Skeletal muscle satellite cell (primary cell): ENCODE data around the gene MIDN.

ENCODE experiments used
- H3K27me3 ChIP-seq: 2 replicates; pipeline ENCODE4 v1.7.0; 2013; ENCODE audit warnings: low read length; ENCODE audit not compliant: control insufficient read depth, insufficient read depth
- H3K36me3 ChIP-seq: 2 replicates; pipeline ENCODE4 v1.7.0; 2013; ENCODE audit warnings: mild to moderate bottlenecking, control low read depth, low read length; ENCODE audit not compliant: insufficient read depth
- H3K4me1 ChIP-seq: 2 replicates; pipeline ENCODE4 v1.7.0; 2013; ENCODE audit warnings: low read length; ENCODE audit not compliant: control insufficient read depth, insufficient read depth
- H3K4me2 ChIP-seq: 2 replicates; pipeline ENCODE4 v1.7.0; 2013; ENCODE audit warnings: mild to moderate bottlenecking, low read length
- H3K4me3 ChIP-seq: 2 replicates; pipeline ENCODE4 v1.7.0; 2013; ENCODE audit warnings: low read length
- H3K9ac ChIP-seq: 2 replicates; pipeline ENCODE4 v1.7.0; 2013; ENCODE audit warnings: mild to moderate bottlenecking, low read depth, low read length, moderate library complexity
- H3K9me3 ChIP-seq: replicated peaks from 2 replicates; pipeline ENCODE4 v1.7.0; 2013; ENCODE audit warnings: mild to moderate bottlenecking, control low read depth, low read length

The MIDN gene

DNA sequence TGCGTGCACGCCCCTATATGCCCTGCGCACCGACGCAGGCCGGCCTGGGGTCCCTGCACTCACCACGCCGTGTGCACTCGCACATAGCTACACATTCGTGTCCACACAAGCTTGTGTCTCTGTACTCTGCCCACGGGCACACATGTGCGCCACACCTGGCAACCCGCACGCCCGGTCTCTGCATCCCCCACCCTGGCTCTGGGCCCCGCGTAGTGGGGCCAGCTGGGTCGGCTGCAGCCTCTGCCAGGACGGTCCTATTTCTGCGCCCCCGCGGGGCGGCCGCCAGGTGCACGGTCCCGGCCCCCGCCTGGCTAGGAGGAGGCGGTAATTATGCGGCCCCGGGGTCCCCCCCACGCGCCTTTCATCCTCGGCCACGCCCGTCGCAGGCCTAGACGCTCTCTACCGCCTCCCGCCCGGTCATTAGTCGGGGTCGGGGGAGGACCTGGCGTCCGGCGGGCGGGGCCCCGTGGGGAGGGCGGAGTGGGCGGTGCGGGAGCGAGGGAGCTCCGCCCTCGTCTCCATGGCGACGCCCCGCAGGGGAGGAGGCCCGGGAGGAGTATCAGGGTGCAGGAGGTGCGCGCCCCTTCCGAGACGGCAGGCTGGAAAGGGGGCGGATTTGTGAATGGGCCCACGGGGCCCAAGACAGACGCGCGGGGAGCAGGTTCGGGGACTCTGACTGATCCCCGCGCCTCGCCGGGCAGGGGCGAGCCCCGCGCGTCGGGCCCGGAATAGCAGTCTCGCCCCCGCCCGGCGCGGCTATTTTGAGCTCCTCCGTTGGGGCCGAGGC, 17.9 kb downstream of the MIDN start:
- Histone ChIP-seq H3K36me3 (peaks cover 7% of the 10 kb centered on the region), H3K27me3 (no peaks in the 10 kb centered on the region), H3K9ac (peak overlapping the region; percentile 80), H3K4me3 (peak overlapping the region; percentile 77), H3K9me3 (no peaks in the 10 kb centered on the region), H3K4me2 (peak overlapping the region; percentile 96), H3K4me1 (peaks cover 78% of the 10 kb centered on the region)

- H3K4me3 ChIP-seq, result peak overlapping the region; percentile 77
- no peaks in the 10 kb centered on the region for H3K27me3 ChIP-seq
- no peaks in the 10 kb centered on the region for H3K9me3 ChIP-seq
- peaks cover 78% of the 10 kb centered on the region for H3K4me1 ChIP-seq
- peak overlapping the region; percentile 80 for H3K9ac ChIP-seq
- peaks cover 13% of the 10 kb centered on the region for H3K36me3 ChIP-seq
- H3K4me2 ChIP-seq, result peak overlapping the region; percentile 96
Measured at GRCh38 chr19:1266916-1267476, 18.6 kb downstream of the MIDN start.

- H3K9me3 ChIP-seq, result no peaks in the 10 kb centered on the region
- H3K4me2 ChIP-seq, result peak overlapping the region; percentile 96
- peaks cover 20% of the 10 kb centered on the region for H3K36me3 ChIP-seq
- peak overlapping the region; percentile 80 for H3K9ac ChIP-seq
- H3K4me1 ChIP-seq, result peaks cover 77% of the 10 kb centered on the region
- no peaks in the 10 kb centered on the region for H3K27me3 ChIP-seq
- H3K4me3 ChIP-seq, result peak overlapping the region; percentile 77
Measured at GRCh38 chr19:1267477-1268225, 19.3 kb downstream of the MIDN start.

DNA sequence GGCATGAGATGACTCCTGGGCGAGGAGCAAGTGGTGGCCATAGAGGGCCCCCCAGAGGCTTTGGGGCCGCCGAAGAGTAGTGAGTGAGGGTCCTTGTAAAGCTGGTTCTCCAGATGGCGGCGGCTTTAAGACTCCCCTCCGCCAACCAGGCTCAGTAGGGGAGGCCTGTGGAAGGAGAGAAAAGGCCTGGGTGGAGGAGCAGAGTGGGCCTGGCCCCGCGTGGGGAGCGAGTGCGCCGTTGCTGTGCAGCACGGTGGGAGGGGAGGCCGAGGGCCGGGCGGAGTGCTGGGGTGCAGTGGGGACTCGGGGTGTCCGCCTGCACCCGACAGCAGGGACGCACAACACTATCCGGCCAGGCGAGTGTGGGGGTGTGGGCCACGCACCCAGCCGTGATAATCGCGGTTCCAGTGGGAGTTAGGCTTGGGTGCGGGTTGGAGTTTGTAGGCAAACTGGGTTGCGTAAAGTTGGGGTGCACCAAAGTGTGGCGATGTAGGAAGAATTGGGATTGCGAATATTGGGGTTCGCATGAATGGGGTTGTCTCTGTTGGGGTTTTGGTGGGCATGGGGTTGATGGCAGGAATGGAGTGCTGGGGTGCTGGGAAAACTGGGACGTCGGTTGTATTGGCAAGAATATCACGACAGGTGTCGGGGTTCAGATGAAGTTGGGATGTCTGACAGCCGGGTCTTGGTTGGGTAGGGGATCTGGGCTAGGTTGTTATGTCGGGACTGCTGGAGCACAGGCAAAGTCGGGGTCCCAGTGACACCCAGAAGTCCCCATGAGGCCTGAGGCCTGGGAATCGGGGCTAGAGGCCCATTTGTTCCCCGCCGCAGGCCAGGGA, 20.1 kb downstream of the MIDN start:
- peak overlapping the region; percentile 96 for H3K4me2 ChIP-seq
- peak overlapping the region; percentile 43 for H3K9ac ChIP-seq
- H3K9me3 ChIP-seq, result no peaks in the 10 kb centered on the region
- peaks cover 28% of the 10 kb centered on the region for H3K36me3 ChIP-seq
- H3K27me3 ChIP-seq, result no peaks in the 10 kb centered on the region
- peaks cover 77% of the 10 kb centered on the region for H3K4me1 ChIP-seq
- H3K4me3 ChIP-seq, result no peak overlapping the region

GRCh38 chr19:1269065-1269477, 20.7 kb downstream of the MIDN start, which contains the start of gene CIRBP:
Gene CIRBP (plus strand): TSS chr19:1269332. CDS start chr19:1270934, 1,602 bp downstream.
- Histone ChIP-seq H3K4me1 (peaks cover 80% of the 10 kb centered on the region), H3K36me3 (peaks cover 34% of the 10 kb centered on the region), H3K9me3 (no peaks in the 10 kb centered on the region), H3K27me3 (no peaks in the 10 kb centered on the region), H3K4me2 (peak within 1 kb of the TSS; percentile 100), H3K4me3 (peak within 1 kb of the TSS; percentile 83), H3K9ac (peak within 1 kb of the TSS; percentile 96)

DNA sequence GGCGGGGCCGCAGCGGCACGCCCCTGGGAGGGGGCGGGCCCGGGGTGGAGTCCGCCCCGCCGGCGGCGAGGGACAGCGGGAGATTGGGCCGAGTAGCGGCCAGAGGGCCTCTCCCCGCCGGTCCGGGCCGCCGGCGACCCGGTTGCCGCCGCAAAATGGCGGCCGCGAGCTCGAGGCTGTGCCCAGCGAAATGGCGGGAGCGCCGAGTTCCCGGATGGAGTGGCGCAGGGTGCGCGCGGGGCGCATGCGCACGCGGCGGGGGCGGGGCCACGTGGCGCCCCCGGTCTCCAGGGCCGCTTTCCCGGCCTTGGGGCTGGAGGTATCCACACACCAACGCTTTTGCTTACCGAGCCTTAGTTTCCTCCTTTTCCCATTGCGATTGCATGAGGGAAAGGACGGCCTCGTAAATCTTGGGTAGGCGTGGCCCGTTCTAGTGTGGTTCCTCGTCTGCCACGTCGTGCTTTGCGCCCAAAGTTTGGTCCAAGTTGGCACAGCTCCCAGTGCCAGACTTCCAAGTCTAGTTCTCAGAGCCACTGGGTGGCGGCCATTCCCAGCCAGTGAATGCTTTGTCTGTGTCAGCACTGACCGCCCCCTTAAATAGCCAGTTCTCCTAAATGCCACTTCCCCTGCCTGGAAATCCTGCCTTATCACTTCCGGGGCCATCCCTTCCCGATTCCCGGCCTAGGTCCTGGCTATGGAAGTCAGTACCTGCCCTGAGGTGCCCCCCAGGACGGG, 21.3 kb downstream of the MIDN start:
- Histone ChIP-seq H3K4me2 (peak overlapping the region; percentile 100), H3K36me3 (peaks cover 40% of the 10 kb centered on the region)

GRCh38 chr19:1270213-1270853, 21.9 kb downstream of the MIDN start:
- peaks cover 80% of the 10 kb centered on the region for H3K4me1 ChIP-seq
- peak overlapping the region; percentile 96 for H3K9ac ChIP-seq
- H3K4me2 ChIP-seq, result peak overlapping the region; percentile 100
- peak overlapping the region; percentile 83 for H3K4me3 ChIP-seq
- H3K27me3 ChIP-seq, result no peaks in the 10 kb centered on the region
- H3K9me3 ChIP-seq, result no peaks in the 10 kb centered on the region
- H3K36me3 ChIP-seq, result peaks cover 45% of the 10 kb centered on the region

More for the DNA sequence above, 21.3 kb downstream of the MIDN start:
- no peaks in the 10 kb centered on the region for H3K27me3 ChIP-seq
- H3K4me3 ChIP-seq, result peak overlapping the region; percentile 83
- peaks cover 81% of the 10 kb centered on the region for H3K4me1 ChIP-seq
- H3K9me3 ChIP-seq, result no peaks in the 10 kb centered on the region
- H3K9ac ChIP-seq, result peak overlapping the region; percentile 96

DNA sequence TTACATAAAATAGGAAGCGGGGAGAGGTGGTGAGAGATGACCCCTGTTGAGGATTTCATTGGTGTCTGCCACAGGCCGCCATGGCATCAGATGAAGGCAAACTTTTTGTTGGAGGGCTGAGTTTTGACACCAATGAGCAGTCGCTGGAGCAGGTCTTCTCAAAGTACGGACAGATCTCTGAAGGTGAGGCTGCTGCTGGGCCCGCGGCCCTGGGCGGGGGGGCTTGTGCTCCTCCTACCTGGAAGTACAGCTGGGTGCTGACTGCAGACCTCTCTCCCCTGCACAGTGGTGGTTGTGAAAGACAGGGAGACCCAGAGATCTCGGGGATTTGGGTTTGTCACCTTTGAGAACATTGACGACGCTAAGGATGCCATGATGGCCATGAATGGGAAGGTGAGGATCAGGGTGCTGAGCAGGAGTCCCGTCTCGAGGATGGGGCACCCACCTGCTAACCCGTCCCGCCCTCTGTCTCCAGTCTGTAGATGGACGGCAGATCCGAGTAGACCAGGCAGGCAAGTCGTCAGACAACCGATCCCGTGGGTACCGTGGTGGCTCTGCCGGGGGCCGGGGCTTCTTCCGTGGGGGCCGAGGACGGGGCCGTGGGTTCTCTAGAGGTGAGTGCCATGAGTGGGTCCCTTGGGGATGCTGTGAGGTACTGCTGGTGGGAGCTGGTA, 22.6 kb downstream of the MIDN start:
- peaks cover 77% of the 10 kb centered on the region for H3K4me1 ChIP-seq

GRCh38 chr19:1271528-1272422, 23.4 kb downstream of the MIDN start:
- H3K9me3 ChIP-seq, result no peaks in the 10 kb centered on the region
- peaks cover 81% of the 10 kb centered on the region for H3K4me1 ChIP-seq
- peak overlapping the region; percentile 100 for H3K4me2 ChIP-seq
- H3K36me3 ChIP-seq, result peaks cover 45% of the 10 kb centered on the region
- H3K4me3 ChIP-seq, result peak overlapping the region; percentile 83
- H3K9ac ChIP-seq, result peak overlapping the region; percentile 96
- H3K27me3 ChIP-seq, result no peaks in the 10 kb centered on the region

More for the DNA sequence above, 22.6 kb downstream of the MIDN start:
- H3K9me3 ChIP-seq, result no peaks in the 10 kb centered on the region
- H3K4me2 ChIP-seq, result peak overlapping the region; percentile 100
- H3K9ac ChIP-seq, result peak overlapping the region; percentile 96
- peaks cover 45% of the 10 kb centered on the region for H3K36me3 ChIP-seq
- H3K4me3 ChIP-seq, result peak overlapping the region; percentile 83
- no peaks in the 10 kb centered on the region for H3K27me3 ChIP-seq
